HG03442 (cell line): ENCODE results near the gene NAXD.
A peak's percentile ranks its signal among the peaks of the same experiment; 100 is the strongest.
"Not testable (repeated sequence)": the region's sequence is repeated elsewhere in the genome, so short reads cannot be mapped to it uniquely, and the experiment has no call there.

Source experiments
- ATAC-seq: cut with Tn5 transposase; IDR thresholded peaks from one replicate; pipeline ENCODE4 v1.9.1; 2021; ENCODE audit warnings: mild to moderate bottlenecking, moderate library complexity; ENCODE audit not compliant: unreplicated experiment

NAXD gene

DNA sequence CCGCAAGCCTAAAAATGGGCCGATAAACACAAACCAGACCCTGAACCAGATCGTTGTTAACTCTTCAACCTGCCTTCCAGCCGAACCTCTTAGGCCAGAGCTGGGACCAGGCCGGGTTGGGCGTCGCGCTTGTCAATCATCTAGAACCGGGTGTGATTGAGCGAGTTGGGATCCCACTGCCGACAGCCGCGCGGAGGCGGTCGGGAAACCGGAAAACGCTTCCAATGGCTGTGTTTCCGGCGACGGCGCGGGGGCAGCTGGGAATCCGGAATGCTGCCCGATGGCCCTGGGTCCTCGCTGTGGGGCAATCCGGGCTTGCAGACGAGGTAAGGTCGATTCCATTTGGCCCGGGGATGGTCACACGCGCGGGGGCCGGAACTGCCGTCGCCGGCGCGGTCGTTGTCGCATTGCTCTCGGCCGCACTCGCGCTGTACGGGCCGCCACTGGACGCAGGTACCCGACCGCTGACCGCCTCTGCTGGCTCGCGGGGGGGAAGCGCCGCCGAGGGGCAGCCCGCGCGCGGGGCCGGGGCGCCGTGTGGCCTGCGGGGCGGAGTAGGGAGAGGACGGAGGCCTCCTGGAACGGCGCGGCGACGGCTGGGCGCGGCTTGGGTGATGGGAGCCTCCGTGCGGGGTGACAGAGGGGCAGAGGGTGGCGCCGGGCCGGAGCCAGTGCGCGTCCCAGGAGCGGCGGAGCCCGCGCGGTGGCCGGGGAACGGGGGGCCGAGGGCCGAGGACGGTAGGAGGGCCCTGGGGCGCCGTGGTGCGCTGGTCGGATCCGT lies at the start of gene NAXD:
Gene NAXD (plus strand): TSS at position 224 of the 781 bp plus-strand sequence. CDS start 57 bp downstream, at position 281.
- ATAC-seq: peak; percentile 73

DNA sequence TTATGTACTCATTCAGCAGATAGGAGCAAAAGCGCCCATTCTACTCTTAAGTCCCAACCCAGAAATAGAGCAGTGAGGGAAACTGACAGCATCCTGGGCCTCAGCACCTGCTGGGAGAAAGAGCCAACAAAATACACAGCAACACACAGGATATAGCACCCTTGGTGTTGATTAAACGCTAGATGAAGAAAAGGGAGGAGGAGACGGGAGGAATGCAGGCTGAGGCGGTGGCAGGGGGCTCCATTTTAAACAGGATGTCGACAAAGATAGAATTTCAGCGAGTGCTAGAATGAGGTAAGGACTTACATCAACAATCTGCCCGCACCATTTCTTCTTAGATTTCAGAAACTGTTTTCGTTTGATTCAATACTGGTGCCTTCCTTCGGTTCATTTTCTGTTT lies 49.2 kb upstream of the NAXD start:
- ATAC-seq: no peak

DNA sequence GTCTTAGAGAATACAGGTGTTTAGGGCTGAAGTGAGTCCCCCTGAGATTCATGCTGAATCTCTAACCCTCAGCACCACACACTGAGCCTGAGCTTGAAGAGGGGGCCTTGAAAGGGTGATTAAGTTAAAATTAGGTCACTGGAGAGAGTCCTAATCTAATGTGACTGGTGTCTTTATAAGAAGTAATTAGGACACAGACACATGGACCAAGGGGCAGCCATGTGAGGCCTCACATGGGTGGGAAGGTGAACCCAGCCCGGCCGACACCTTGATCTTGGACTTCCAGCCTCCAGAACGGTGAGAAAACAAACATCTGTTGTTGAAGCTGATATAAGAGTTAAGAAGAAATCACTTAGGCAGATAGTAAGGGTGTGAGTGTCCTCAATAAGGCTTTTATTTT lies 46.7 kb upstream of the NAXD start:
- ATAC-seq: no peak

DNA sequence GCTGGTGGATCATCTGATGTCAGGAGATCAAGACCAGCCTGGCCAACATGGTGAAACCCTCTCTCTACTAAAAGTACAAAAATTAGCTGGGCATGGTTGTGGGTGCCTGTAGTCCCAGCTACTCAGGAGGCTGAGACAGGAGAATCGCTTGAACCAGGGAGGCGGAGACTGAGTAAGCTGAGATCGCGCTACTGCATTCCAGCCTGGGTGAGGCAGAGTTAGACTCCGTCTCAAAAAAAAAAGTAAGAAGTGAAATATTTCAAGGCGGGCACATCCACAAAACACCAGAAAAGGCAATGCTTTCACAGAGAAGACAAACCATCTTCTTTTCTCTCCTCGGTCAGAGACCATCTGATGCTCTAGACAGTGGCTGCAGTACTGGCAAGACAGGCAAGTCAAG lies 45.4 kb upstream of the NAXD start:
- ATAC-seq: not testable (repeated sequence)

DNA sequence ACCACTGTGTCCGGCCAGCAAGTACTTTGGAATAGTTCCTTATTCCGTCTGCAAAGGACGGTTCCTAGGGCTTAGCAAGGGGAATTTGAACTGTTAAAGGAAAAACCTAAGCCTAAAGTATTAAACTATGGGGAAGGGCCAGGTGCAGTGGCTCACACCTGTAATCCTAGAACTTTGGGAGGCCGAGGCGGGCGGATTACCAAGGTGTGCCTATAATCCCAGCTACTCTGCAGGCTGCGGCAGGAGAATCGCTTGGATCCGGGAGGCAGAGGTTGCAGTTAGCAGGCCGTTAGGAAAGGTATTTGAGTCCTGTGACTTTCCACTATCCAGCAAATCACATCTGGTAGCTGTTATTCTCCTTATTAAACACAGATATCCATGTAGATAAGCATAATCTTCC lies 44.5 kb upstream of the NAXD start:
- ATAC-seq: no peak

DNA sequence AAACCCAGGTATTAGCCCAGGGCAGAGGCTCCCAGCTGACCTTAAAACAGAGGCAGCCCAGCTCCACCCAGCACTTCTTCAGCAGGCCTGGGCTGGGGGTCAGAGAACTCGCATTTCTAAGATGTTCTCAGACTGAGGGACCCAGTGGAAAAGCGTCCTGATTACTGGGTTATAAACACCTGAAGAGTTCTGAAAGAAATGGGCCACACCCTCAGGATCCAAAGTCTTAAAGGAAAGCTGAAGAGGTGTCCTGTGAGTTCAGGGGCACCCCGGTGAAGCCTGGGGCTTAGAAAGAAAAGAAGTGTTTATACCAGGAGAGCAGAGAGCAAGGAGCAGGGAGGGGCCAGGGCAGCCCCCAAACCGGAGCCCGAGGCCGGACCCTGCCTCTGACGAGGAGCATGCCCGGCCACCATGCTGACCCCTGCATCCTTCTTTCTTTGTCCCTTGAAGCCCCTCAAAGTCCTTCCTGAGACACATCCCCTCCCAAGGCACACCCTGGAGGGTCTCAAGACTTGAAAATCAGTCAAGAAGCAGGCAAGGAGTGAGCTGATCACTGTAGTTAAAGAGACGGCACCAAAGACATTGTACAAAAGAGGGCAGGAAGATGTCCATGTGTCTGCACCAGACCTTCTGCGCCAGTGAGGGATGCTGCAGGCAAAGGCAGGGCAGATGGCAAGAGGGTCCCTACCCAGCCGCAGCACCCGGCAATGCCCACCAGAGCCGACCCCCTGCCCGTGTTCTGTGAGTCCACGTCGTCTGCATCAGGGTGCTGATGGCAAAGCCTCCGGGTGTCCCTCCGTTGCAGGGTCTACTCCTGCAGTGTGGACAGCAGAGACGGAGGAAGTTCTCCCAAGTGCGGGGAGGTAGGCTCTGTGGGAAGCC lies 43.2 kb upstream of the NAXD start:
- no peak for ATAC-seq

DNA sequence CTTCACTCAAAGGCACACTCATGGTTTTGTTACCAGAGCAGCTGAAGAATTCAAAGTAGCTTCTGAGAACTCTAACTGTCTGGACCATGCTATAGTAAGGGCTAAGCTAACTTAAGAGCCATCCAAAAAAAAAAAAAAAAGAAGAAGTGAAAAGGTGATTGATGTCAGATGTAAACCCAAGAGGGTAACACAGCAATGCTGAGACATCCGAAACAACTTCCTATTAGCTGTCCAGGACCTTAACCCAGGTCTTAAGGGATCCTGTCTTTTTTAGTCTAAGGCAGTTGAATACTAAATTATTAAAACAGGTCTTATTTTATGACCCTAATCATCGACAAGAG lies 42.6 kb upstream of the NAXD start:
- no peak for ATAC-seq

DNA sequence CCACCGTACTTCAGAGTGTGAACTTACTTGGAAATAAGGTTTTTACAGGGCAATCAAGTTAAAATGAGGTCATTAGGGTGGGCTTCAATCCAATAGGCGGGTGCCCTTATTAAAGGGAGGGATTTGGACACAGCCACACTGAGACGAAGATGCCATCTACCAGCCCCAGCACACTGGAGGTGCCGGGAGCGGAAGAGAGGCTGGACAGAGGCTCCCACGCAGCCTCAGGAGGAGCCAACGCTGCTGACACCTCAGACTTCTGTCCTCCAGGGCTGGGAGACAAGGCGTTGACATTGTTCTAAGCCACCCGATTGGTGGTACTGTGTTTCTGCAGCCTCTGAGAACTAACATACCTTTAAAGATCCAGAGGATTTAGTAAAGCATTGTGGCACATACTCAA lies 41.2 kb upstream of the NAXD start:
- ATAC-seq: no peak

DNA sequence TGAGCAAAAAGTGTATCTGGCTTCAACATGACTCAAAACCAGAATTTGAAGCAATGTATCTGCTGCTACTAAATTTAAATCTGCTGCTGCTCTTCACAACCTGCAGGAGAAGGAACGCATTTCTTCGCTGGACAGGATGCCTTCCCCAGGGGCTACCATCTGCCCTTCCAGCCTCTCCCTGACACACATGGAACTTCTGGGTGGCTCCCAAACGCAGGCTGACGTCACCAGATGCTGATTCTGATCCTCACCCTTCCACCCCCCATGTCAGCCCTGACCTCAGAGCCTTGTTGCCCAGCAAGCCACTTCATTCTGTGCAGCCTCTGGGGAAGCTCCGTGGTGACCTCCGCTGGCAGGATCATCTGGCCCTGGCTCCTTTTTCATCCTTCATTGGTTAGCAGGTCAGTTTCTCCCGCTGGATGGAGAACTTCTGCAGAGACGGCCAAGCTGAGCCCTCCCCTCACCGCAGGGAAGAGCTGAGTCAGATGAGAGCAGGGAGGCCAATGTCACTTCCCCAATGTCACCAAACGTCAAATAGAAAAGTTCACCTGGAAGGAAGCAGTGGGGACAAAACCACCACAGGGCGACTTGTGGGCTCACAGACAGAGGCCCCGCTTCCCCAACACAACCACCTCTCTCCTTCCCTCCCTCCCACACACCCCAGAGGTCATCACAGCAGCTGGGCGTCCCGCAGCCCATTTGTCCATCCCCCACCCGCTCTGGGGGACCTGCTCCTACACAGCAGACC lies 39.8 kb upstream of the NAXD start:
- ATAC-seq: peak; percentile 85

DNA sequence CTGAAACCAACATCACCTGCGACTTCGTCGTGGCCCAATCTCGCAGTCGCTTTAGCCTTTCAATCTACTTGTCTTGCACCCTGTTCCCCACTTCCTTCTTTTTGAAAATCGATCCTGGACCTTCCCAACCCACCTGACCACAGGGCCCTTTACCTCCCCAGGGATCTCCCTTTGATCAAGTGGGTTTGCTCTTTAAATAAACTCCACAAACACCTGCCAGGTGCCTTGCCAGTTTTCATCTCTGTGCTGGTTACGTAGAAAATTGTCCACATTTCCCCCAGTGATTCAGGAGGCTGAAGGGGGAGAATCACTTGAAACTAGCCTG lies 39.3 kb upstream of the NAXD start:
- ATAC-seq: no peak

DNA sequence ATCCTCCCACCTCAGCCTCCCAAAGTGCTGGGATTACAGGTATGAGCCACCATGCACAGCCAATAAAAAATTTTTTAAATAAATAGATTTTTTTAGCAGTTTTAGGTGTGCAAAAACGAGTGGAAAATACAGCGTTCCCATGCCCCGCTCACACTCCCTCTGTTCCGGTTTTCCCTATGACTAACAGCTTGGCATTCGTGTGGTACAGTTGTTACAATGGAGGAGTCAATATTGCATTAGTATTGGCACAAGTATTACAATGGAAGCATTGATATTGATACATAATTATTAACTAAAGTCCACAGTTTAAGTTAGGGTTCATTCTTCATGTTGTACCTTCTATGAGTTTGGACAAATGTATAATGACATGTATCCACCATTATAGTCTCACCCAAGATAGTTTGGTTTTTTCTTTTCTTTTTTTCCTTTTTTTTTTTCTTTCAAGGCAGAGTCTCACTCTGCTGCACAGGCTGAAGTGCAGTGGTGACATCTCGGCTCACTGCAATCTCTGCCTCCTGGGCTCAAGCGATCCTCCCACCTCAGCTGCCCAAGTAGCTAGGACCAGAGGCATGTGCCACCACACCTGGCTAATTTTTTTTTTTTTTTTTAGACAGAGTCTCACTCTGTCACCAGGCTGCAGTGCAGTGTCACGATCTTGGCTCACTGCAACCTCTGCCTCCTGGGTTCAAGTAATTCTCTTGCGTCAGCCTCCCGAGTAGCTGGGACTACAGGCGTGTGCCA lies 38.4 kb upstream of the NAXD start:
- ATAC-seq: no peak

DNA sequence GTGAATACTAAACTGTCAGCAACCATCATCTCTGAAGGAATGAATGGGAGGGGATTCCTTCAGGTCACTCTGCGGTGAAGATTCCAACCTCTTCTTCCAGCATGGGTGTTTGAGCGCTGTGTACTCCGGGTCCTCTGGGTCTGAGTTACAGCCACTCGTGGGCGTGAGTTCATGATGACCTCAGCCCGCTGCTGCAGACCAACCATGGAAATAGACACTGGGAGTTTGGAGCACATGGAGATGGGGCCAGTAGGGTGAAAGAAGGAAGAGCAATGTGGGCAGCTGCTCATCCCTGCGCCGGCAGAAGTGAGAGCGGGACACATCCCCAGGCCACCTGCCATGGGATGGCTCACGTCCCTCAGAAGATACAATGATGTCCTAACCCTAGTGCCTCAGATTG lies 37.0 kb upstream of the NAXD start:
- ATAC-seq: no peak

DNA sequence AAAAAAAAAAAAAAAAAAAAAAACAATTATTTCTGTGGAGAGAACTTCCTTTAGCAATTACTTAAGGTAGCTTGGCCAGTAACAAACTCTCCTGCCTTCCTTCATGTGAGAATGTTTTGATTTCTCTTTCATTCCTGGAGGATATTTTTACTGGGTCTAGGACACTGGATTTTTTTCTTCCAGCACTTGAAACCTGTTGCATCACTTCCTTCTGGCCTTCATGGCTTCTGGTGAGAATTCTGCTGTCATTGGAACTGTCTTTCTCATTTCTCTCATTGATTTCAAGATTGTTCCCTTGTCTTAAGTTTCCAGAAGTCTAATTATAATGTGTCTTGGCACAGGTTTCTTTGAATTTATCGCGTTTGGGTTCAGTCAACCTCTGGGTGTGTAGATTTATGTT lies 34.5 kb upstream of the NAXD start:
- no peak for ATAC-seq

DNA sequence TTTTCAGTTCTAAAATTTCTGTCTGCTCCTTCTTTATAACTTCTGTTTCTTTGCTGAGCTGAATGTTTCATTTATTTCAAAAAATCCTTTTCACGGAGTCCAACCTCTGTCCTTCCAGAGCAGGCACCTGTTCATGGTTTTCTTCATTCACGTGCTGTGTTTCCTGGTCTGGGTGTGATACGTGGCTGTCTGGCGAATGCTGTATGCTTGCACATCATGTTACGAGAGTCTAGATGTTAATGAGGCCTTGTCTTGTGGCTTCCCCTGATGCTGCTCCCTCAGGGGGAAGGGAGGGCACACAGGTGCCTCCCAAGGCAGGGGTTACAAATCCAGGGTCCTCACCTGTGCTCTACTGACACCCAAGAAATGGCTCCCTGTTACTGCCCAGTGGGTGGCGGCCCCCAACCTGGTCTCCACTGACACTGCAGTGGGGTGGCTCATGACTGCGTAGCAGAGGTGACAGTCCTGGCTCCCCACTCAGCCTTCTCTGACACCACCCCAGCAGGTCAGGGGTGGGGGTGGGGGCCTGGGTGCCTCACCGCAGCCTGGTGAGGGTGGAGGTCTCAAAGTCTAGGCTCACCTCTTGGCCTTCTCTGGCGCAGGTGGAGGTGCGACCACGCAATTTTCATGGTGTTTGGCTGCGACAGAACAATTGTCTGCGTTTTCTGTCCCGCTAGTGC lies 33.7 kb upstream of the NAXD start:
- no peak for ATAC-seq

DNA sequence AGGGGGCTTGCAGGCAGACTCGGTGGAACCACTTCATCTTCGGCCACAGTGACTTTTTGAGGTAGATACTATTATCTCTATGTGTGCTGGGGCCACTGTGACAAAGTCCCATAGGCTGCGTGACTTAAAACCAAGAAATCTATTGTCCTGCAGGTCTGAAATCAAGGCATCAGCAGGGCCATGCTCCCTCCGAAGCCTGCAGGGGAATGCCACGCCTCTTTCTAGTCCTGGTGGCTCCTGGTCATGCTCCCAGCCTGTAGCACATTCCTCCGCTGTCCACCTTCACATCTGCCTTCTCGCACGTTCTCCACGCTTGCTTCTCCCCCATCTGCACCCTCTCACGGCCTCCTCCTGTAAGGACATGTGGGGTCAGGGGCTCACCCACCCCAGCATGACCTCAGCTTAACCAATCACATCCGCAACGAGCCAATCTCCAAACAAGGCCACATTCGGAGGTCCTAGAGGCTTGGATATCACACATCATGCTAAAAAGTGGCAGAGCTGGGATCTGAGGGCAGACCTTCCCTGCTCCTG lies 32.9 kb upstream of the NAXD start:
- ATAC-seq: no peak

DNA sequence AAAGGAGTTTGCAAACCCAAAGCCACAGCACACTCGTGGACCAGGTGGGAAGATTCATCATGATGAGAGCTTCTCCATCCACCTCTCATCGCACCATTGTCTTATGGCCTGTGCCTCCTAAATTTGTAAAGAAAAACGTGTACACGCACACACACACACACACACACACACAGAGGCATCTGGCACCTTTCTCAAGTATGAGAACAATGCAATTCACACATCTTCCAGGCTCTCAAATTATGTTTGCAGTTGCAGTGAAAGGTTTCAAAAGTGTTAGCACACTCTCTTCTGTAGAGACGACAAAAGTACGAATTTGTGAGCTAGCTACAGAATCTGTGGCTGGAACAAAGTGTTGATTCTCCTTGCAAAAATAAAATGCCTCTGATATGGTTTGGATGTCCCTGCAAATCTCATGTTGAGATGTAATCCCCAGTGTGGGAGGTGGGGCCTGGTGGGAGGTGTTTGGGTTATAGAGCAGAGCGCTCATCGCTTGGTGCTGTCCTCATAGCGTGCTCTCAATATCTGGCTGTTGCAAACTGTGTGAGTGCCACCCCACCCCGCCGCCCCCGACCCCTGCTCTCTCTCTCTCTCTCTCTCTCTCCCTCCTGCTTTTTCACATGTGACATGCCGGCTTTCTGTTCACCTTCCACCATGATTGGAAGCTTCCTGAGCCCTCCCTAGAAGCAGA lies 32.0 kb upstream of the NAXD start:
- no peak for ATAC-seq

DNA sequence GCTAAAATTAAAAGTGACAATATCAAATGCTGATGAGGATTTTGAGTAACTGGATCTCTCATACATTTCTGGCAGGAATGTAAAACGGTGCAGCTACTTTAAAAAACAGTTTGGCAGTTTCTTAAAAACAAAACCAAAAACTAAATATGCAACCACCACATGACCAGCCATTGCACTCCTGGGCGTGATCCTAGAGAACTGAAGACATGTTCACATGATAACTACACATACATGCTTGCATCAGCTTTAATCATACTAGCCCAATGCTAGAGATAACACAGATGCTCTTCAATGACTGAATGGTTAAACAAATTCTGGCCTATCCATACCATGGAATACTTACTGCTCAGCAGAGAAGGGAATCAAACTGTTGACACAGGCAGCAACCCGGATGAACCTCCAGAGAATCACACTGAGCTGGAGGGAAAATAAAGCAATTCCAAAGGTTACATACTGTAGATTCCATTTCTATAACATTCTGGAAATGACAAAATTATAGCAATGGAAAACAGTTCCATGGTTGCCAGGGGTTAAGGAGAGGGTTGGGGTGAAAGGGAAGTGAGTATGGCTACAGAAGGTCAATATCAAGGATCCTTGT lies 25.5 kb upstream of the NAXD start:
- no peak for ATAC-seq

DNA sequence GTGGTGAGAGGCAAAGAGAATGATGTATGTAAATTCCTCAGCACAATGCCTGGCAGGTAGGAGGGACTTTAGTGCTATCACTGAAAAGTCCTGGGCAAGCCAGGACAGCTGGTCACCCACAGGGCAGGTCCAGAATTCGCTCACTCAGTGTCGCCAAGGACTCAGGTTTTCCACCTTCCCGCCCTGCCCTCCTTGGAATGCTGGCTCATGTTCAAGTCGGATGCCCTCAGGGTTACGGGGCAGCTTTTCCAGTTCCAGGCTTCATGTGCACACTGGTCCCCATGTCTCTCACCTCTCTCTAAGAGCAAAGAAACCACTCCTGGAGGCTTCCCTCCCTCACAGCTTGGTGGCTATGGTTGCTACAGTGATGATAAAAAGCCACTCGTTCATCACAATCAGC lies 24.8 kb upstream of the NAXD start:
- no peak for ATAC-seq

DNA sequence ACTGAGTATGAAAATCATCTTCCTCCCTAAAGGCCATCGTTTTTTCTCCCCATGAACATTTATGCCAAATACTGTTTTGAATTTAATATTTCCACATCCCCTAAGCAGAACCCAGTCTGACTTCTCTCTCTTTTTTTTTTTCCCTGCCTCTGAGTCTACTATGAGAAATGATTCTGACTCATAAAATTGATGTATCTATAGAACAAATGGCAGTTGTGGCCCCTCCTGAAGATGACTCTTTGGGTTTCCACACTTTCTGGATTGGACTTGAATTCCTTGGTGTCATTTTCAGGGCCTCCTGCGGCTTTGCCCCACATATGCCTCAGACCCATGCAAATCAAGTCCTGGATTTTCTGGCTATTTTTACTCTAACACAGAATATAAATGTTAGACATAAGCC lies 22.7 kb upstream of the NAXD start:
- ATAC-seq: no peak
